Activated CD4-positive, alpha-beta T cell treated with anti-CD3 and anti-CD28 coated beads, Interleukin-2, amount 10 ng/mL, durations not matched to agents 24 days and 14 days (primary cell): ENCODE data around the gene CFAP299. TPM values are rescaled to one million over a fixed set of nuclear protein-coding genes. Genes with fewer than 3 reads are reported as not detected.

ENCODE experiments used
- DNase-seq: peaks from one replicate; pipeline ENCODE4 v3.0.0; 2022
- H3K27ac Mint-ChIP-seq: one replicate; pipeline ENCODE4 v1.8.0; 2022; ENCODE audit warnings: mild to moderate bottlenecking, mixed read lengths
- H3K27me3 Mint-ChIP-seq: one replicate; pipeline ENCODE4 v1.8.0; 2022; ENCODE audit warnings: mixed read lengths
- H3K36me3 Mint-ChIP-seq: one replicate; pipeline ENCODE4 v1.8.0; 2022; ENCODE audit warnings: low read depth, mild to moderate bottlenecking, mixed read lengths
- H3K4me1 Mint-ChIP-seq: one replicate; pipeline ENCODE4 v1.8.0; 2021; ENCODE audit warnings: mixed read lengths
- H3K4me3 Mint-ChIP-seq: one replicate; pipeline ENCODE4 v1.8.0; 2022; ENCODE audit warnings: mild to moderate bottlenecking, moderate library complexity, mixed read lengths
- H3K9me3 Mint-ChIP-seq: one replicate; pipeline ENCODE4 v1.8.0; 2021; ENCODE audit warnings: mixed read lengths
- intact Hi-C: fragments of 100-400 bp; cut with micrococcal nuclease; formaldehyde crosslinking; loops from one replicate; pipeline ENCODE4 v1.15.1; 2023
- total RNA-seq: library from RNA; stranded (reverse); gene quantifications from 2 replicates; pipeline ENCODE4 v1.2.3, GENCODE V29; 2022

CFAP299 gene
- total RNA-seq, 1 donor from 2014 or later, result not detected

DNA sequence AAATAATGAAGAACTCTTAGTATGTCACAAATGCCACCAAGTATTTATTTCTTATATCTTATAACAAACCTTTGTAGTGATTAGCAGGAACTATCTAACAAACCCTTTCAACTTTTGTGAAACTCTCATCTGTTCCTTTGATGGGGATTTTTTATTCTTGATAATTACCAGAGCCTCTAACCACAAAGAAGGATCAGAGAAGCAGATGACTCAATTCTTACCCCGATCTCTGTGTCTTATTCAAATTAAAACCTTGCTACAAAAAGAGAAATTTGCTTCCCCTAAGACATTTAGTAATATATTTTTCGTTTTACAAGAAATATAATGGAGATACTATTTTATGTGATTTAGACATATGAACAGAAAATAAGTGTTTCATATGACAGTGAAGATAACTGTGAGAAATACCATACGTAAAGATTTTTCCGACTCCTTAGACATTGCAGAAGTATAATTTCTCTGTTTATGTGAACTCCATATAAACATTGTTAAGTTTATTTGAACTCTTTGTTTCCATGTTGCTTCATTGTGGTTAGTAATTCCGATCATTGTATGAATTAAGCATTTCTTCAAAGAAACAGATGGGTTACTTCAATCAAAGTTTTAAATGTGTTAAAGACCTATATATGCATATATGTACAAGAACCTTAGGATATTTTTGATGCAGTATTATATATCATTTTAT lies 205.4 kb downstream of the CFAP299 start:
- DNase-seq, result no peak
- Mint-ChIP-seq H3K27me3 (peaks cover 36% of the 10 kb centered on the region), H3K4me1 (peaks cover 4% of the 10 kb centered on the region), H3K27ac (no peak overlapping the region), H3K4me3 (no peak overlapping the region), H3K9me3 (peaks cover 15% of the 10 kb centered on the region), H3K36me3 (no peaks in the 10 kb centered on the region)
- intact Hi-C loops, result loop anchor here (10.0 kb wide), 1 partner anchor 116 kb away; no protein-coding TSS in a partner anchor

DNA sequence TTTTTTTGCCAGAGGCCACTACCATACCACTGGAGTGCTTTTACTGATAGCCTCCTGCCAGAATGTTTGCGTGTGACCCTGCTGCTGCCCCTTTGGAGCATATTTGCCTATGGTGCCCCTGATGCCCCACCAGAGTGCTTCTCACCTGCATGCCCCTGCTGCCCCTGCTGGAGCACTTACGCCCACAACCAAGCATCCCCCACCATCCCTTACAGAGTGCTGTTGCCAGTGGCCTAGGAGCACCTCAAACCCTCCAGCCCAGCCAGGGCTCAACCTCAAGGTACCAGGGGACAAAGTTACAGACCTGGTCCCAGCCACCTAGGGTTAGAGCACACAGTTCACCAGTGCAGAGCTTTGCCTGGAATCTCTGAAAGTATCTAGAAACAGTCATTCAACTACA lies 207.2 kb downstream of the CFAP299 start:
- Mint-ChIP-seq H3K27ac (no peak overlapping the region), H3K4me1 (peaks cover 4% of the 10 kb centered on the region), H3K9me3 (peaks cover 14% of the 10 kb centered on the region), H3K4me3 (no peak overlapping the region), H3K36me3 (no peaks in the 10 kb centered on the region), H3K27me3 (peaks cover 38% of the 10 kb centered on the region)
- DNase-seq, result no peak
- intact Hi-C loops, result loop anchor here (10.0 kb wide), 1 partner anchor 118 kb away; no protein-coding TSS in a partner anchor

DNA sequence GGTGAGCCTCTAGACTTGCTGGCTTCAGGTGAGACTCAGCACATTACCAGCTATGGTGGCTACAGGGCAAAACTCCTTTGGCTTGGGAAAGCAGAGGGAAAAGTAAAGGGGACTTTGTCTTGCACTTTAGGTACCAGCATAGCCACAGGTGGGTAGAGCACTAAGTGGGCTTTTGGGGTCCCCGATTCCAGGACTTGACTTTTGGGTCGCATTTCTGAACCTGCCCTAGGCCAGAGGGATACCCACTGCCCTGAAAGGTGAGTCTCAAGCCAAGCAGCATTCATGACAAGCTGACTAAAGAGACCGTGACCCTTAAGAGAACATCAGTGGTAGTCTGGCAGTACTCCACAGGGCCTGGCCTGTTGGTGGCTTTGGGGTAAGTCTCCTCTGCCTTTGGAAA lies 224.8 kb downstream of the CFAP299 start:
- no peaks in the 10 kb centered on the region for H3K27me3 Mint-ChIP-seq
- no peak overlapping the region for H3K4me3 Mint-ChIP-seq
- intact Hi-C loops, result no loop called here
- no peak overlapping the region for H3K27ac Mint-ChIP-seq
- DNase-seq, result no peak
- H3K36me3 Mint-ChIP-seq, result no peaks in the 10 kb centered on the region
- H3K9me3 Mint-ChIP-seq, result peaks cover 5% of the 10 kb centered on the region
- no peaks in the 10 kb centered on the region for H3K4me1 Mint-ChIP-seq

DNA sequence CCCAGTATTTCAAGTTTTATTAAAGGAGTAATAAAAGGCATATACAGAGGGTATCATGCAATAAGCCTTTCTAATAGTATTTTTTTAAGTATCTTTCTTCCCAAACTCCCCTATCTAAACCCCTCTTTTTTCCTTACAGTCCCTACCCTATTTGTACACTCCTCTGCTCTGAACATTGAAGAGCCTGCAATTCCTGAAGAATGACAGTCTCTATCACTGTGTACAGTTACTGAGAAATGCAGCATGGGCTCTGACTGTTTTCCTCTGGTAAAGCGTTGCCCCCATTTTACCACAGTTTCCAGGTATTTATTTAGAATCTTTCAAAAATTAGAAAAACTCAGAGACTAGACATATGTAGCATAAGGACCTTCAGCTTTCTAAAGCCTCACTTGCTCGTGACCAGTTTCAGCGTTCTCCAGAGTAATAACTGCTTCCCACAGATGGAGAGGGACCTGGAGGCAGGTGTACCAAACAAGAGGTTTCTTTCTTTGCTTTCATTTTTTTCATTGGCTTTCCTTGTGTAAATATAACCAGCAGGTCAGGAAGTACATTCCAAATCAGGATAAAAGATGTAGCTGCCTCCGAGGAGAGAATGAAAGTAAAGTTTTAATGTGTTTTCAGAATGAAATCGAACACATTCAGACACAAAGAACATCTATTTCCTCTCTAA lies 230.8 kb downstream of the CFAP299 start:
- no peaks in the 10 kb centered on the region for H3K36me3 Mint-ChIP-seq
- peaks cover under 1% of the 10 kb centered on the region for H3K9me3 Mint-ChIP-seq
- no peak for DNase-seq
- intact Hi-C loops, result no loop called here
- H3K27ac Mint-ChIP-seq, result no peak overlapping the region
- no peaks in the 10 kb centered on the region for H3K4me1 Mint-ChIP-seq
- peak overlapping the region; percentile 20 for H3K4me3 Mint-ChIP-seq
- H3K27me3 Mint-ChIP-seq, result no peaks in the 10 kb centered on the region

DNA sequence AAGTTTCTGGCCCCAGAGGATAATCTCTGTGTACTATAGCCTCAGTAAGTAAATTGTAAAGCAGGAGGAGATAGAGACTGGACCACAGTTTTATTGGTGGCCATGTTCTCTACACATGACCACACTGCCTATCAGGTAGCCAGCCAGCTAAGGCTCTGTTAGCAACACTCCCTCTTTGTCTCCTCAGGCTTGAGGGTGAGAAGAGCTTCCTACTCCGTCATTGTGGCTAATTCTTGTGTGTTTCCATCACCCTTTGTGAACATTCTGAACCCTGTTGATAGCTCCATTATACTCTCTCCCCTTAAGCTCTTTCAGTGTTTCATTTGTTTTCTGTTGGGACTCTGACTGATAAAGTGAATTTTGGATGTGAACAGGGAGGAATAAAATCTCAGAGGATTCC lies 233.4 kb downstream of the CFAP299 start:
- Mint-ChIP-seq H3K36me3 (no peaks in the 10 kb centered on the region), H3K9me3 (no peaks in the 10 kb centered on the region), H3K4me1 (no peaks in the 10 kb centered on the region), H3K27ac (no peak overlapping the region), H3K27me3 (no peaks in the 10 kb centered on the region), H3K4me3 (no peak overlapping the region)
- DNase-seq, result no peak
- intact Hi-C loops, result no loop called here

DNA sequence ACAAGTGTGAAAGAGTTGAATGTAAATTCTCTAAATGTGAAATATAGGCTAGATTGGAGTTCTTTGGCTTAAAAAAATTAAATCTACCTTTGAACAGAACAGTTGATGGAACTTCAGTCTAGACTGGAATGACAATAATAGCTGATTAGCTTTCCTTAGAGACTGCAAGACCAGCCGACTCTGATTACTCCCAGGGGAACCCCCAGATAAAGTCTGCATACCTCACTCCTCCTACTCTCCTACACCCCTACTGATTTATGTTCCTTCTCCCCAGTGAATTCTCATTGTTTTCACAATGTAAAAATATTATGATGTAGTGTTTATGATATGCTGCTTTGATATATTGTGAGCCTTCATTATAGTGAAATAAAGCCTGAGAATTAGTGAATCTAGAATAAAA lies 241.3 kb downstream of the CFAP299 start:
- intact Hi-C loops, result no loop called here
- no peak for DNase-seq
- Mint-ChIP-seq H3K27ac (no peak overlapping the region), H3K4me1 (no peaks in the 10 kb centered on the region), H3K36me3 (no peaks in the 10 kb centered on the region), H3K9me3 (no peaks in the 10 kb centered on the region), H3K27me3 (peaks cover 1% of the 10 kb centered on the region), H3K4me3 (no peak overlapping the region)

DNA sequence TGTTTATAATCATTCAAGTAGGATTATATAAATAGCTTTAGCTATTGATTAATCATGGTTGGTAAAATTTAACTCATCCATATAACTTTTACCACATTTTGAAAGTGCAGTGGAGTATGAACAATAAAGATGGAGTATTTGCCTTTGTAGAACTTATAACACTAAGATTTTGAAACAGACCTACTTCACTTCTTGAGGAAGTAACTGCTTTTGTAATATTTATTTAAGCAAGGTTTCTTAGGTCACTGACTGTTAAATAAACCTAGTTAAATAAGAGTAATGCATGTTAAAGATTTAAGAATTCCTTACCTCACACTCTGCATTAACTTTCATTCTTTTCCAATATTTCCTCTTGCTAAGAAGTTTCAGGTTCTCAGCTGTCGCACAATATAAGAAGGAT lies 242.5 kb downstream of the CFAP299 start:
- H3K27me3 Mint-ChIP-seq, result peaks cover 1% of the 10 kb centered on the region
- H3K9me3 Mint-ChIP-seq, result no peaks in the 10 kb centered on the region
- no peak for DNase-seq
- no peaks in the 10 kb centered on the region for H3K36me3 Mint-ChIP-seq
- no peak overlapping the region for H3K27ac Mint-ChIP-seq
- intact Hi-C loops, result no loop called here
- H3K4me3 Mint-ChIP-seq, result no peak overlapping the region
- no peaks in the 10 kb centered on the region for H3K4me1 Mint-ChIP-seq

DNA sequence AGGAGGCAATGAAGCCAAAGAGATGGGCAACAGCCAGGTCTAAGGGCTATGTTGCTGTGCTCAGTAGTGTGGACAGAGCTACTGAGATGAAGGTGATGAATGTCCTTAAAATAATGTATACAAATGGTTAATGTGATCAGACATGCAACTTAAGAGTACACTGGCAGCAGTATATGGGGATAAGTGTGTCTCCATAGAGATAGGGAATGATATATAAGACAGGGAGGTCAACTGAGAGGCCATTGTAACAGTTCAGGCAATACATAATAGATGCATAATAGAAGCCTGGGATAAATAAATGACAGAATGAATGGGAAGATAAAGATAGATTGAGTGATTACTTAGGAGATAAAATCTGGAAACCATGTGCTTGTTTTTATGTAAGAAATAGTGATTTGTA lies 250.0 kb downstream of the CFAP299 start:
- Mint-ChIP-seq H3K27ac (no peak overlapping the region), H3K4me1 (no peaks in the 10 kb centered on the region), H3K9me3 (no peaks in the 10 kb centered on the region), H3K36me3 (no peaks in the 10 kb centered on the region), H3K27me3 (peaks cover 1% of the 10 kb centered on the region), H3K4me3 (no peak overlapping the region)
- no peak for DNase-seq
- intact Hi-C loops, result no loop called here

DNA sequence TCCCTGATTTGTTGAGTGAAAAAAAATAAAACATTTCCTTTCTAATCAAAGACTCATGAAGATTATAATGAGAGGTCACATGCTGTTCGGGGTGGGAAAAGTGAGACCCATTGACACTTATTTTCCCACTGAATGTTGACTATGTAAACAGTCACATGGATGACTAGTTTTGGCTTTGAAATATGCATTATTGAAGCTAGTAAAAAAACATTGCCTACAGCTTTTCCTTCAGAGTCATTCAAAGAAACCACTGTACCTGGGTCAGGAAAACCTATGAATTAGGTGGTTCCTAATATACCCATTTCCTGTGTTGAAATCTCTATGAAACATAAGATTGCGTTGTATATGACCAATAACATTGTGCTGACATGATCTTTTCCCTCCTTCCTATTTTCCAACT lies 251.2 kb downstream of the CFAP299 start:
- Mint-ChIP-seq H3K27me3 (no peaks in the 10 kb centered on the region), H3K27ac (no peak overlapping the region), H3K36me3 (no peaks in the 10 kb centered on the region), H3K9me3 (no peaks in the 10 kb centered on the region), H3K4me3 (no peak overlapping the region), H3K4me1 (no peaks in the 10 kb centered on the region)
- intact Hi-C loops, result no loop called here
- DNase-seq, result no peak

DNA sequence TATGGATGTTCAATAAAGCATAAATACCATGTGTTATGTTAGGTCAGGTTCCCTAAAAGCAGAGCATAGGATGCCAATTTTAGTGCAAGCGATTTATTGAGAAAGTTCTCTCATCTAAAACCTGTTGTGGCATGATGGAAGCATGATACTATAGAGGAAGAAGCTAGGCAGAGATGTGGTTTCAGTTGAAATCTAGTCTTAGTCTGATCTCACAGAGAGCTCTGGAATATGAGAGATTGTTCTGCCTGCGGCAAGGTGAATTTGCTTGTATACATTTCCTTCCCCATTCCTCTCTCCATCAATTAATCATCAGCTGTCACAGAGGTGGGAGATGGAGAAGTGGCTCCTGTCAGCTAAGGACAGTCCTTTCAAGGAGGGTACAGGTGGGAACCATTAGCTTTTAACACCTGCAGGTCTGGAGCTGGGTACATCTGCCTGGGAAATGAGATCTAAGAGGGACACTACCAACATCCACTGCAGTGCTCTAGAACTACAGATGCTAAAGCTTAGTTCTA lies 252.4 kb downstream of the CFAP299 start:
- no peak for DNase-seq
- Mint-ChIP-seq H3K4me1 (no peaks in the 10 kb centered on the region), H3K27ac (no peak overlapping the region), H3K36me3 (no peaks in the 10 kb centered on the region), H3K4me3 (no peak overlapping the region), H3K27me3 (no peaks in the 10 kb centered on the region), H3K9me3 (no peaks in the 10 kb centered on the region)
- intact Hi-C loops, result no loop called here

DNA sequence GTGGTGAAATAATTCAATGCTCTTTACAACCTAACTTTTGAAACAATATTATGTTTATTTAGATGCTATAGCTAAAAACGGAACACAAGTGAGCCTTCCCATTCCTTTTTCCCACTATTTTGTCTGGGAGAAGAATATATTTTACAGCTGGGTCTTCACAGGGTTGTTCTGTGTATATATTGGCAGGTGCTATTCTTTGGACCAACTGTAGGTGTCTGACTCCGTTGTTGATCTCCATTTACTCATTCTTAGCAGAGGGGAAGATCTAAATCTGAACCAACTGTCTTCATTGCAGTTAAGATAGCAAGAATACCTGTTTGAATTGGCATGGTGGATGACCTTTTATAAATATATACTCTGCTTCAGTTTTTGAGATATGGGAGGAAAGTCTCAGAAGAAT lies 257.4 kb downstream of the CFAP299 start:
- intact Hi-C loops, result no loop called here
- Mint-ChIP-seq H3K27me3 (no peaks in the 10 kb centered on the region), H3K27ac (no peak overlapping the region), H3K36me3 (no peaks in the 10 kb centered on the region), H3K4me3 (no peak overlapping the region), H3K9me3 (no peaks in the 10 kb centered on the region), H3K4me1 (no peaks in the 10 kb centered on the region)
- DNase-seq, result no peak

DNA sequence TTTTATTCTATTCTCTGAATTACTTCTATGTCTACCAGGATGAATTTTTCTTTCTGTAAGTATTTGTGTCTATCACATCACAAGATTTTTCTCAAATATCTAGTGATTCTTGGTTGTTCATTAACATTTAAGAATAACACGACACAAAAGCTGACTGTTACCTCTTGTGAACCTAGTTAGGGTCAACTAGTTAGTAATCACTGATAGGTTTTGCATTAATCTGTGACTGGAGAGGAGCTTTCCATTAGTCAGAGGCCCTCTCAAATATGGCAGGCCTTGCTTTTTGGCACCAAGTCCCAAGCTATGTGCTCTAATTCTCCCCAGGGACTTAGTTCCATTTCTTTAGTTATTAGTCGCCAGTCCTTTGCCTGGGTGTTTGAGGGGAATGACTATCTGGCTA lies 259.2 kb downstream of the CFAP299 start:
- Mint-ChIP-seq H3K36me3 (no peaks in the 10 kb centered on the region), H3K4me3 (no peak overlapping the region), H3K27ac (no peak overlapping the region), H3K9me3 (no peaks in the 10 kb centered on the region), H3K4me1 (no peaks in the 10 kb centered on the region), H3K27me3 (no peaks in the 10 kb centered on the region)
- intact Hi-C loops, result no loop called here
- DNase-seq, result no peak

DNA sequence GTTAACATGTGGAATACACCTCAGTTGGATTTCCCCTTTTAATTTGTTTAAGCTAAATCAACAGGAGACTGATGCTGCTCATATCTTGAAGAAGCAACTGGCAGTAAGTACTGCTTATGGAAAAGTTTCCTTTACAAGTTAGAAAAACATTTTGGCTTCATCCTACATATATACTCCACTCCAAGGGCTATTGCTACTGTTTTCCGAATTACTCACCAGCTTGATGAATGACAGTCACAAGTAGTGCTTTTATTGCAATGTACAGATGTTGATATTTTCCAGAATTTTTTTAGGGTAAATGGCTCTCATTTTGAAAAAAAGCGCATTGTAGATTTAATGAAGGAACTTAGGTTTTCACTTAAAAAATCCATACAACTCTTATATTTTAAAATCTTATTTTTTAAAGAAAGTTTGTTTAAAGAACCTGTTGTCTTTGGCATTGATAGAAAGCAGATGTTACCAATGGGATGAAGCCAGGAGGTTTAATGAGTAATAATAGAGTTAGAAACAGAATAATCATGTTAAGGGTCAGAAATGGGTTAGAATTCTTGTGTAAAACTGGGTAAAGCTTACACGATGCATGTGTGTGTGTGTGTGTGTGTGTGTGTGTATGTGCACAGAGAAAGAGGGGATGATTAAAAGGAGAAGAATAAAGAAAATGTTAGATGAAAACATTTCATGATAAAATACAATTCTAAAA lies 272.9 kb downstream of the CFAP299 start:
- no peaks in the 10 kb centered on the region for H3K27me3 Mint-ChIP-seq
- no peak overlapping the region for H3K27ac Mint-ChIP-seq
- H3K4me1 Mint-ChIP-seq, result no peaks in the 10 kb centered on the region
- no peaks in the 10 kb centered on the region for H3K36me3 Mint-ChIP-seq
- DNase-seq, result no peak
- no peak overlapping the region for H3K4me3 Mint-ChIP-seq
- no peaks in the 10 kb centered on the region for H3K9me3 Mint-ChIP-seq
- intact Hi-C loops, result no loop called here

DNA sequence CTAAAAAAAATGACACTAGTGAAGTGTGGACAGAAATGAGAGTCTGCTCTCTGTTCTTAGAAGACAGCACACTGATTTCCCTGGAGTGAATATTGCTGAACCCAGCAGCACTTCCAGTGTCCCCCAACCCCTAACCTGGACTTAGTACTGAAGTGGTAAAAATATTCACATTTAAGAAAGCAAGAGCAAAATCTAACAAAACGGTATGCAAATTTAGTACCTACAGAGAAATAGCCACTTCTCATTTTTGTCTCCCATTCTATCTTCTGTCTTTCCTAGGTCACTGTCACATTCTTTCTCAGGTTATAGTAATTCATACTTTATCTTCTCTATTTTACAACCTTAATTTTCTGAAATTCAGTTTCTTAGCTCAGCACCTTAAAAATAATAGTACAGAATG lies 274.7 kb downstream of the CFAP299 start:
- DNase-seq, result no peak
- Mint-ChIP-seq H3K9me3 (no peaks in the 10 kb centered on the region), H3K36me3 (no peaks in the 10 kb centered on the region), H3K4me1 (no peaks in the 10 kb centered on the region), H3K27ac (no peak overlapping the region), H3K27me3 (no peaks in the 10 kb centered on the region), H3K4me3 (no peak overlapping the region)
- intact Hi-C loops, result no loop called here
